K562 (cell line): ENCODE results near the gene FAM50B. TPM values are rescaled to one million over a fixed set of nuclear protein-coding genes. Genes with fewer than 3 reads are reported as not detected.

ENCODE experiments used
- ATAC-seq: fragments of 200-7000 bp; cut with Tn5 transposase; 3 replicates; pipeline ENCODE4 v1.9.1; 2020; ENCODE audit warnings: moderate library complexity
- BruUV-seq: library from RNA; stranded (reverse); fragments of 400-500 nt; replicated peaks from 2 replicates; lab custom pipeline; 2021; lab: Mats Ljungman, UMichigan
- CTCF ChIA-PET: fragments of 300-600 bp; formaldehyde crosslinking; extraction: SDS; loops from one replicate; lab custom pipeline; 2021; ENCODE audit warnings: low intra/inter-chr PET ratio; lab: Yijun Ruan, JAX
- POLR2A ChIA-PET: fragments of 300-600, 350-650 bp; sonication (Branson Sonifier 250); formaldehyde crosslinking; extraction: SDS; loops from one replicate; lab custom pipeline; 2021; ENCODE audit warnings: antibody characterized with exemption, inconsistent platforms; lab: Yijun Ruan, JAX
- DNase-seq, 4 experiments: peaks; one replicate each; pipeline versions ENCODE4 v3.0.0 to v3.0.0-alpha.2; 2011 to 2018; ENCODE audit warnings: low spot score in 3 of 4, mixed read lengths in 3 of 4; ENCODE audit errors: extremely low read depth in 1 of 4
- FAIRE-seq: peaks from 2 replicates; lab custom pipeline; 2011; peaks lifted over from hg19 to GRCh38; lab: Jason Lieb, UNC
- H2AFZ ChIP-seq: 2 replicates; pipeline ENCODE4 v1.6.0; 2011; ENCODE audit warnings: low read depth, low read length, control low read depth, inconsistent platforms
- H3K27ac ChIP-seq: fragments of 200-600 bp; 3 replicates; pipeline ENCODE4 v1.8.0; 2011; ENCODE audit warnings: low read depth, mild to moderate bottlenecking, control low read depth, inconsistent platforms, low read length, moderate library complexity, mixed read lengths; ENCODE audit errors: extremely low read depth
- H3K27me3 ChIP-seq, 2 experiments: fragments of 300-600 bp in 1 of 2; 2 replicates in 1 of 2; 3 replicates in 1 of 2; pipeline versions ENCODE4 v1.6.0 to v1.8.0; 2011; ENCODE audit warnings: inconsistent platforms in 2 of 2, low read length in 2 of 2, mild to moderate bottlenecking in 1 of 2, mixed read lengths in 1 of 2, moderate library complexity in 1 of 2; ENCODE audit not compliant: control insufficient read depth in 2 of 2, insufficient read depth in 2 of 2
- H3K36me3 ChIP-seq: fragments of 300-600 bp; 3 replicates; pipeline ENCODE4 v1.8.0; 2011; ENCODE audit warnings: mild to moderate bottlenecking, low read length, inconsistent platforms; ENCODE audit not compliant: control insufficient read depth, insufficient read depth
- H3K4me1 ChIP-seq, 2 experiments: fragments of 200-600 bp in 1 of 2; replicated peaks in 1 of 2; 2 replicates in 1 of 2; 3 replicates in 1 of 2; pipeline versions ENCODE4 v1.5.1 to v1.8.0; 2011; ENCODE audit warnings: inconsistent platforms in 2 of 2, low read length in 2 of 2, mild to moderate bottlenecking in 1 of 2, mixed read lengths in 1 of 2, moderate library complexity in 1 of 2; ENCODE audit not compliant: control insufficient read depth in 2 of 2, insufficient read depth in 2 of 2
- H3K4me2 ChIP-seq: 2 replicates; pipeline ENCODE4 v1.6.1; 2011; ENCODE audit warnings: low read length, control low read depth, inconsistent platforms, mixed read lengths; ENCODE audit not compliant: insufficient read depth
- H3K4me3 ChIP-seq: fragments of 200-600 bp; sonication (generic), shearing (Covaris generic); 2 replicates; pipeline ENCODE4 v1.5.1; 2016; ENCODE audit warnings: control low read depth, inconsistent platforms
- H3K79me2 ChIP-seq: fragments of 200-600 bp; 3 replicates; pipeline ENCODE4 v1.8.0; 2011; ENCODE audit warnings: low read length, inconsistent platforms; ENCODE audit not compliant: control insufficient read depth, insufficient read depth
- H3K9ac ChIP-seq, 2 experiments: 2 replicates each; pipeline versions ENCODE4 v1.6.0 to v1.6.1; 2011; ENCODE audit warnings: low read depth in 2 of 2, low read length in 2 of 2, control low read depth in 1 of 2, inconsistent platforms in 1 of 2, mild to moderate bottlenecking in 1 of 2, mixed read lengths in 1 of 2; ENCODE audit not compliant: insufficient read depth in 1 of 2
- H3K9me1 ChIP-seq: one replicate; pipeline ENCODE4 v1.6.0; 2011; ENCODE audit warnings: inconsistent platforms, mild to moderate bottlenecking, low read length, moderate library complexity; ENCODE audit not compliant: control insufficient read depth, insufficient read depth
- H3K9me3 ChIP-seq: replicated peaks from 2 replicates; pipeline ENCODE4 v1.5.1; 2011; ENCODE audit warnings: low read depth, low read length, inconsistent platforms; ENCODE audit not compliant: control insufficient read depth, insufficient read depth
- H4K20me1 ChIP-seq: replicated peaks from 2 replicates; pipeline ENCODE4 v1.6.1; 2011; ENCODE audit warnings: low read length, inconsistent platforms, mixed read lengths; ENCODE audit not compliant: control insufficient read depth, insufficient read depth
- CXXC5 ChIP-seq: fragments of 250-450 bp; sonication (Bioruptor Pico); IDR thresholded peaks from 2 replicates; pipeline ENCODE4 v1.8.0; 2022; ENCODE audit warnings: inconsistent platforms, mild to moderate bottlenecking, moderate library complexity
- SRSF9 ChIP-seq: fragments of 200-400 bp; formaldehyde crosslinking; IDR thresholded peaks from 2 replicates; pipeline ENCODE4 v1.6.1; 2017; ENCODE audit warnings: low read depth, low read length, borderline replicate concordance
- ZNF707 ChIP-seq: fragments of 250-450 bp; sonication (Bioruptor Pico); conservative IDR thresholded peaks from 2 replicates; pipeline ENCODE4 v1.8.0; 2022; ENCODE audit warnings: inconsistent platforms, mild to moderate bottlenecking, moderate library complexity
- ZNF778 ChIP-seq: fragments of 450-650 bp; formaldehyde crosslinking; IDR thresholded peaks from 2 replicates; pipeline ENCODE4 v1.4.0; 2020; ENCODE audit warnings: mild to moderate bottlenecking, moderate library complexity
- WGBS: fragments of 100-300 bp; shearing (Covaris generic); methylation state at CpG from one replicate; pipeline ENCODE4 v1.1.6; 2016; ENCODE audit warnings: low coverage, mixed read lengths; ENCODE audit not compliant: insufficient coverage; ENCODE audit errors: missing lambda C conversion rate; 5-methylcytosine and 5-hydroxymethylcytosine counted together
- in situ Hi-C: fragments of 300-500 bp; cut with MboI; formaldehyde crosslinking; loops from 4 replicates; pipeline ENCODE4 v1.15.0; 2018; ENCODE audit warnings: inconsistent platforms, mixed read lengths
- intact Hi-C: fragments of 100-400 bp; cut with micrococcal nuclease; formaldehyde crosslinking; loops from 2 replicates; pipeline ENCODE4 v1.14.2; 2022
- polyA plus RNA-seq, 8 experiments: library from polyadenylated mRNA; depleted of rRNA in 4 of 8; stranded (reverse) in 5 of 8; unstranded in 3 of 8; fragments of >200 nt; fragmentation: Nextera tagmentation in 2 of 8; fragmentation: Illumina TruSeq in 1 of 8; extraction: Ambion mirVana in 2 of 8; extraction: Trizol in 1 of 8; gene quantifications; 2 replicates each; pipeline versions ENCODE4 v1.2.1 to v1.2.3, GENCODE V29; 2011 to 2014; ENCODE audit warnings: inconsistent platforms in 1 of 8, missing spikeins in 1 of 8
- total RNA-seq, 7 experiments: library from RNA; depleted of rRNA in 6 of 7; stranded (reverse); fragments of >200 nt in 6 of 7; fragmentation: Illumina TruSeq in 2 of 7; extraction: Trizol in 2 of 7; gene quantifications; 2 replicates each; pipeline versions ENCODE4 v1.2.1 to v1.2.3, GENCODE V29; 2011 to 2021; ENCODE audit warnings: low replicate concordance in 1 of 7
- TF ChIP-seq, protein P1 (sequence below): sonication (generic); formaldehyde crosslinking; IDR thresholded peaks from 2 replicates; pipeline ENCODE4 v1.8.0; 2022; ENCODE audit warnings: mild to moderate bottlenecking, missing genetic modification reagents
- TF ChIP-seq, protein P2 (sequence below): fragments of 450-650 bp; IDR thresholded peaks from 2 replicates; pipeline ENCODE4 v1.7.0; 2016; ENCODE audit warnings: borderline replicate concordance

FAM50B gene
- total and polyA plus RNA-seq, 9 of the 15 experiments (the other 6 are each of a cell fraction or from before 2014, with no cell fraction given): 0.09 to 0.16 (median 0.13) TPM; not detected in 6

DNA sequence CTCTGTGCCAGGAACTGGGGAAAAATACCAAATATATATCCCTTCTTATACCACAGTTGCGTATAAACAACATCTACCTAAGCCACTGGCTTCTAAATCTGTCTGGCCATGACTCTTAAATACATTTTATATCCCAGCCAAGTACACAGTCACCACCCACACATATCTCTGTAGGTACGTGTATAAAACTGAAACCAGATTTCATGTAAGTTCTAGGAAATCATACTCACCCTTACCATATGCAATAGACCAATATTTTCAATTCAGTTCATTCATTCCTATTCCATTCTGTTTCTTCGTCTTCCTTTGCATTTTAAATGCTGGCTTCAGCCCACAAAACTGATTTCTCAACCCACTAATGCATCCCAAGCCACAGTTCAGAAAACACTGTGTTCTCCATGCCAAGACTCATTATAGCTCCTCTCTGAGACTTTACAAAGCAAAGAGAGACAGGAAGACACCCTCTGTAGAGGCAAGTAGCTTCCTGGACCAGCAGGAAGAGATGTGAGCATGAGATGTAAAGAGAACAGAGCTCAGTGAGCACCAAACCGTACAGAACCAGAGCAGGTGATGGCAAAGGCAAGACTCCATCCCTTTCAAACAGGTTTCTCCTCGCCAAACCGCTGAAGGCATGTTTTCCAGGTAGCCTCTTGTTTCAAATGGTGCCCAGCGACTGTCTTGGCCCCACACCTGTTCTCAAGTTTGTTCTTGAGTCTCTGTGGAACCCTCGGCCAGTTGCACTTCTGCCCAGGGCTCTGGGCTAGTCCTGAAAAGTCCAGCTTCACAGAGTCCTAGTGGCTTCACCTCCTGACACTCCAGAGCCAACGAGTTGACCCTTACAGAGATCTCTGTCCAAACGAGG lies 18.7 kb downstream of the FAM50B start:
- in situ Hi-C loops: no loop called here
- Histone ChIP-seq H3K9me3 (no peaks in the 10 kb centered on the region), H3K79me2 (no peaks in the 10 kb centered on the region), H2AFZ (no peak overlapping the region), H3K9ac (no peak overlapping the region), H3K36me3 (no peaks in the 10 kb centered on the region), H3K4me3 (no peak overlapping the region), H4K20me1 (peaks cover 10% of the 10 kb centered on the region; the same call in 1 of the 2 replicates), H3K4me2 (no peak overlapping the region), H3K4me1 (no peaks in the 10 kb centered on the region), H3K27me3 (peaks cover 55 to 63% of the 10 kb centered on the region in 2 experiments), H3K27ac (no peak overlapping the region), H3K9me1 (no peaks in the 10 kb centered on the region)
- DNase-seq (no peak), ATAC-seq (no peak), FAIRE-seq (no peak)
- BruUV-seq: no TSS peak
- intact Hi-C loops: no loop called here
- POLR2A ChIA-PET: interaction anchor here (0.5 to 0.8 kb wide), 3 partner anchors 27 to 134 kb away, joined by 3 to 4 read pairs (median 3); no protein-coding TSS in a partner anchor
- CTCF ChIA-PET: no interaction called here
- WGBS: under 1% methylated on average over 10 of the region's 10 CpGs
- TF ChIP-seq CXXC5 (CRISPR knock-in tag) (no peak), ZNF778 (CRISPR knock-in tag) (no peak), ZNF707 (CRISPR knock-in tag) (no peak), SRSF9 (no peak)
- TF ChIP-seq, protein P1, sequence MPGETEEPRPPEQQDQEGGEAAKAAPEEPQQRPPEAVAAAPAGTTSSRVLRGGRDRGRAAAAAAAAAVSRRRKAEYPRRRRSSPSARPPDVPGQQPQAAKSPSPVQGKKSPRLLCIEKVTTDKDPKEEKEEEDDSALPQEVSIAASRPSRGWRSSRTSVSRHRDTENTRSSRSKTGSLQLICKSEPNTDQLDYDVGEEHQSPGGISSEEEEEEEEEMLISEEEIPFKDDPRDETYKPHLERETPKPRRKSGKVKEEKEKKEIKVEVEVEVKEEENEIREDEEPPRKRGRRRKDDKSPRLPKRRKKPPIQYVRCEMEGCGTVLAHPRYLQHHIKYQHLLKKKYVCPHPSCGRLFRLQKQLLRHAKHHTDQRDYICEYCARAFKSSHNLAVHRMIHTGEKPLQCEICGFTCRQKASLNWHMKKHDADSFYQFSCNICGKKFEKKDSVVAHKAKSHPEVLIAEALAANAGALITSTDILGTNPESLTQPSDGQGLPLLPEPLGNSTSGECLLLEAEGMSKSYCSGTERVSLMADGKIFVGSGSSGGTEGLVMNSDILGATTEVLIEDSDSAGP (CRISPR knock-in tag): no peak
- TF ChIP-seq, protein P2, sequence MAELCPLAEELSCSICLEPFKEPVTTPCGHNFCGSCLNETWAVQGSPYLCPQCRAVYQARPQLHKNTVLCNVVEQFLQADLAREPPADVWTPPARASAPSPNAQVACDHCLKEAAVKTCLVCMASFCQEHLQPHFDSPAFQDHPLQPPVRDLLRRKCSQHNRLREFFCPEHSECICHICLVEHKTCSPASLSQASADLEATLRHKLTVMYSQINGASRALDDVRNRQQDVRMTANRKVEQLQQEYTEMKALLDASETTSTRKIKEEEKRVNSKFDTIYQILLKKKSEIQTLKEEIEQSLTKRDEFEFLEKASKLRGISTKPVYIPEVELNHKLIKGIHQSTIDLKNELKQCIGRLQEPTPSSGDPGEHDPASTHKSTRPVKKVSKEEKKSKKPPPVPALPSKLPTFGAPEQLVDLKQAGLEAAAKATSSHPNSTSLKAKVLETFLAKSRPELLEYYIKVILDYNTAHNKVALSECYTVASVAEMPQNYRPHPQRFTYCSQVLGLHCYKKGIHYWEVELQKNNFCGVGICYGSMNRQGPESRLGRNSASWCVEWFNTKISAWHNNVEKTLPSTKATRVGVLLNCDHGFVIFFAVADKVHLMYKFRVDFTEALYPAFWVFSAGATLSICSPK: no peak
